GM18861 (cell line): ENCODE measurements around the gene ELOF1.
A peak's percentile ranks its signal among the peaks of the same experiment; 100 is the strongest.
"Not testable (repeated sequence)": the region's sequence is repeated elsewhere in the genome, so short reads cannot be mapped to it uniquely, and the experiment has no call there.

Source experiments
- ATAC-seq: cut with Tn5 transposase; IDR thresholded peaks from one replicate; pipeline ENCODE4 v1.9.1; 2021; ENCODE audit not compliant: unreplicated experiment

ELOF1 gene

DNA sequence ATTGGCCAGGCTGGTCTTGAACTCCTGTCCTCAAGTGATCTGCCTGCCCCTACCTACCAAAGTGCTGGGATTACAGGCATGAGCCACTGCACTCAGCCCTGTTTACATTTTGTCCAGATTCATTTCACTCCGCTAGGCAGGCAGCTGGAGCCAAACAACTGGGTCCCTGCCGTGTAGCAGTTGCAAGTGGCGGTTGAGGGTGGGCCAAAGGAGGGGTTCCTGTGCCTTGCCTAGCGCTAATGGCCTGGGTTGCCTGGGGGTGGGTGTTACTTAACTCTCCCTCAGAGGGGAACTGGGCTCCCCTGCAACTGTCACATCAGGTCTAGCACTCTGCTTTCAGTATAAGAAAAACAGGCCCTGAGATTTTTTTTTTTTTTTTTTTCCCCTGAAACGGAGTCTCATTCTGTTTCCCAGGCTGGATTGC is 11.0 kb upstream of the ELOF1 start:
- ATAC-seq, result no peak

DNA sequence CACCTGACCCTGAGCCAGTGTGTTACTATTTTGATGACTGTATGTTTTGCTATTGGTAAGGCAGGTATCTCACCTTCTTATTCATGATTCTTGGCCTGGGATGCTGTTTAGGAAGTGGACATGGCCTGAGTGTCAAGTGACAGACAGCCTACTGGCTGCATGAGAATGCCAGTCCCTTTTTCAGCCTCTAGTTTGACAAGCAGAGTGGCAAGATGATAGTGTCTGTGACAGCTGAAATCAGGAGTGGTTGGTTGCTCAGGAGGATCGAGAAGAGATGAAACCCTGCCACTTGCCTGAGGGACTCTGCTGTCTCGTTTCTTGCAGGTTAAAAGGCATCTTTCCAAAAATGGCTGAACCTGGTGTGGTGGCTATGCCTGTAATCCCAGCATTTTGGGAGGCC is 7.1 kb upstream of the ELOF1 start:
- no peak for ATAC-seq

DNA sequence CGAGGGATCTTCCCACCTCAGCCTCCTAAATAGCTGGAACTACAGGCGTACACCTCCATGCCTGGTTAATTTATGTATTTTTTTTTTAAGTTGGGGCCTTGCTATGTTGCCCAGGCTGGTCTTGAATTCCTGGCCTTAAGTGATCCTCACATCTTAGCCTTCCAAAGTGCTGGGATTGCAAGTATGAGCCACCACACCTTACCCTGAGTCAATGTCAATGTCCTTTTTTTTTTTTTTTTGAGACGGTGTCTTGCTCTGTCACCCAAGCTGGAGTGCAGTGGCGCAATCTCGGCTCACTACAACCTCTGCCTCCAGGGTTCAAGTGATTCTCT is 6.6 kb upstream of the ELOF1 start:
- not testable (repeated sequence) for ATAC-seq

DNA sequence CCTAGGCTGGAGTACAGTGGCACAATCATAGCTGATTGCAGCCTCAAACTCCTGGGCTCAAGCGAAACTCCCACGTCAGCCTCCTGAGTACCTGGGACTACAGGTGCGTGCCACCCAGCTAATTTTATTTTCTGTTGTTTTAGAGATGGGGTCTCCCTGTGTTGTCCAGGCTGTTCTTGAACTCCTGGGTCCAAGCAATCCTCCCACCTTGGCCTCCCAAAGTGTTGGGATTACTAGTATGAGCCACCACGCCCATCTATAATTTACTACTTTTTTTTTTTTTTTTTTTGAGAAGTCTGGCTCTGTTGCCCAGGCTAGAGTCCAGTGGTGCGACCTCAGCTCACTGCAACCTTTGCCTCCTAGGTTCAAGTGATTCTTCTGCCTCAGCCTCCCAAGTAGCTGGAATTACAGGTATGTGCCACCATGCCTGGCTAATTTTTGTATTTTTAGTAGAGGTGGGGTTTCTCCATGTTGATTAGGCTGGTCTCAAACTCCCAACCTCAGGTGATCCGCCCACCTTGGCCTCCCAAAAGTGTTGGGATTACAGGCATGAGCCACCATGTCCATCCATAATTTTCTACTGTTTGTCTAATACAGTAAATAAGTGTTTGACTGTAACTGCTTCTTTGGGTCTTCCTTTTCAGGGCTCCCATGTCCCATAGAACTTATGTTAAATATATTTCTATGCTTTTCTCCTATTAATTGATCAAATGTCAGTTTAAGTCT is 5.2 kb upstream of the ELOF1 start:
- ATAC-seq, result not testable (repeated sequence)

DNA sequence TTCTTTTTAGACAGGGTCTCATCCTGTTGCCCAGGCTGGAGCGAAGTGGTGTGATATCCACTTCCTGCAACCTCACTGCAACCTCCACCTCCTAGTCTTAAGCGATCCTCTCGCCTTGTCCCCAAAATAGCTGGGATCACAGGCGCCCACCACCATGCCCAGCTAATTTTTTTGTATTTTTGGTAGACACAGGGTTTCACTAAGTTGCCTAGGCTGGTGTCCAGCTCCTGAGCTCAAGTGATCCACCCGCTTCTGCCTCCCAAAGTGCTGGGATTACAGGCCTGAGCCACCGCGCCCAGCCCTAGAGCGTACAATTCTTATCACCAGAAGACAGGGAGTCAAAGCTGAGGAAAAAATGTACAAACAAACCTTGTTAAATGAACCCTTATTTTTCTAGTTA is 4.5 kb upstream of the ELOF1 start:
- no peak for ATAC-seq

DNA sequence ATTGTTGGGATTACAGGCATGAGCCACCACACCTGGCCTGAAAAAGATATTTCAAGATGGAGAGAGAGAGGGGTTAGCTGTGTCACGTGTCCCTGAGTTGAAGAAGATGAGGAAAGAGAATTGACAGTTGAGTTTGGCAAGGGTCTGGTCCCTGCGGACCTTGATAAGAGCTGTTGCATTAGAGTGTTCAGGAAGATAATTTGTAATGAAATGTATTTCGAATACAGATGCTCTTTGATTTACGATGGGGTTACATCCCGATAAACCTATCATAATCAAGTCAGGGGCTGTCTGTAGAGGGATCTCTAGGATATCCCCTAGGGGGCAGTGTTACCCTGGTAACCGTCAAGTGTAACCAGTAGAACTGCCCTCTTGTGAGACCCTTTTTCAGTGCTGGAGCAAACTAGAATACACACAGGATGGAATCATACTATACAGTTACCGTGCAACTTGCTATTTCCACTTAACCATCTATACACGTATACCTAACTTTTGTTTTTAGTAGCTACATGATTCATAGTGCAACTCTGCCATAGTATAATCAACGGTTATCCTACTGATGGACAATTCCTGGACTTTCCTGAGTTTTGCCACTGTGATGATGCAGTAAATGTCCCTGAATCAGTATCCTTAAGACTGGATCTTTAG is 1.5 kb upstream of the ELOF1 start:
- peak; percentile 52 for ATAC-seq

DNA sequence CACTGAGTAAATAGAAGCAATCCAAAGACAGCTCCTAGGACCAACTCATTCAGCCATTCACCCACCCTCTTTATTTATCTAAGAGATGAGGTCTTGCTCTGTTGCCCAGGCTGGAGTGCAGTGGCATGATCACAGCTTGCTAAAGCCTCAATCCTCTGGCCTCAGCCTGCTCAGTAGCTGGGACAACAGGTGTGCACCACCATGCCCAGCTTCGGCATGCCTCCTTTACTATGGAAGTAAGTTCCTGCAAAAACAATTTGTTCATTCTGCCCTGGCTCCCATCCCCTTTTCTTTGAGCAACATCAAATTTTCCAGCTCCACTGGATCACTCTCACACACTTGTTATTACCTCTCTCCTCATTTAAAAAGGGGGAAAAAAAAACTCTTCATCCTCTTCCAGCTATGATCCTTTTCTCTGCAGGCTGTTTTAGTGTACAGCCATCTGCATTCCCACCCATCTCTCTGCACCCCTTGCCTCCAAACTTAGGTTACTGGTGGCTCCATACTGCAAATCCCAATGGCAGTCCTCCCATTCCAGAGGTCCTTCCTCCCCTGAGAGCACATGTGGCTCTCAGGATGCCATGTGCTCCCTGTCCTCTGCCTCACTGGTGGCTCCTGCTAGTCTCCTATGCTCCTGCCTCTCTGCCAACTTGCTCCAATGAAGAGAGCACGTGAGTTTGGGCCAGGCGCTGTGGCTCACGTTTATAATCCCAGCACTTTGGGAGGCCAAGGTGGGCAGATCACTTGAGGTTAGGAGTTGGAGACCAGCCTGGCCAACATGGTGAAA is 2.2 kb downstream of the ELOF1 start:
- ATAC-seq, result no peak

DNA sequence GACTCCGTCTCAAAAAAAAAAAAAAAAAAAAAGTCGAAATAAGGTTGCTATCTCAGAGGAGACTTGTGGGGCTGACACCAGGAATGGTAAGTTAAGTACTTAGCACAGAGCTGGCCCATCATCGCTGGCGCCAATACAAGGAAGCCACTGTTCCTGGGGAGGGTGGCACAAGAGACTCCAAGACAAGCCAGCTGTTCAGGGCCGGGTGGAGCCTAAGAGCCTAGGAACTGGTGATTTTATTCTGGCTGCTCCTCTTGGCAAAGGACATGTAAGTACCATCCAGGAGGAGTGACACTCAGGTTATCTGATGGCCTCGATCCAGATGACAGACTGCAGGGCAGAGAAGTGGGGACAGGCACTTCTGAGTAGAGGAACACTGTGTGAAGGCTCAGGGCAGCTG is 3.8 kb downstream of the ELOF1 start:
- ATAC-seq, result no peak

DNA sequence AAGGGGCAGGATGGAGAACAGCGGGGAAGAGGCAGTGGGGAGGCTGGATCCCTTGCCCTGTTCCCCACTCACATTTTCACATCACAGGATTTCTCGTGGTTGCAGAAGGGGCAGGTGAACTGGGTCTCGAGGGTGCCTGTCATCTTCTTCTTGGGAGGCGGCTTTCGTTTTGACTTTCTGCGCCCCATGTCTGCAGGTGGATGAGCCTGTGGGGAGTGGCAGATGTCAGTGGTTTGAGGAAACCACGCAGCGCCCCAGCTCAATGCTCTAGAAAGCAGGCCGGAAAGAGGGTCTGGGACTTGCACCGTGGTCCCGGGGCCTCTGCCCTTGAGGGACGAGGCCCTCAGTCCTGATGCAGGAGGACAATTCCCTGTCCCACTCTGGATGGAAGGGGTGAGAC is 4.9 kb downstream of the ELOF1 start:
- ATAC-seq, result peak; percentile 33

DNA sequence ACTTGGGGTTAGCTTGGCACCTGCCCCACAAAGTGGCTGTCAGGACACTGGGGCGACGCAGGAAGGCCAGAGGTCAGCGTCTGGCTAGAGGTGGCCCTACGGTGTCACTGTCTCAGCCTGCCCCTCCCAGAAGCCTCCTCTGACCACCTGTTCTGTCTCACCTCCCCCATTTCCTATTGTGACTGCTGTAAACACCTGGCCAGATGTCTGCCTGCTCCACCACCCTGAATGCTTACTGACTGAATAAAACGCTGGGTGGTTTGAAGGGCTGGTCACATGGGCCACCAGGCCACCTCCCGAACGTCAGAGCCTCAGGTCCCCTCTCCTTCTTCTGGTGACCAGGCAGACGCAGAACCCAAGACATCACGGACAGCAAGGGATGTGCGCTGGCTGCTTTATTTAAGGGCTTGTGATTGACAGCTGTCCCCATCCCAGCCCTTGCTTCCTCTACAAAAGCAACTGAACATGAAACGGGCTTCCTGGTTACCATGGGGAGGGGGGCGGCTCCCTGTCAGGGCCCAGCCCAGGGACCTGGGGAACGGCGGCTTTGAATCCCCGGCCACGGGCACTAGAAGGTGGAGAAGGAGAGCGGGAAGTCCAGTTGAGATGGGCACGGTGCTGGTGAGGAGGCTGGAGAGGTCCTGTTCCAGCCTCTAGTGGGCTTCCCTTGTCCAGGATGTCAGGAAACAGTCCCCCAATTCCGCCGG is 6.2 kb downstream of the ELOF1 start:
- no peak for ATAC-seq

DNA sequence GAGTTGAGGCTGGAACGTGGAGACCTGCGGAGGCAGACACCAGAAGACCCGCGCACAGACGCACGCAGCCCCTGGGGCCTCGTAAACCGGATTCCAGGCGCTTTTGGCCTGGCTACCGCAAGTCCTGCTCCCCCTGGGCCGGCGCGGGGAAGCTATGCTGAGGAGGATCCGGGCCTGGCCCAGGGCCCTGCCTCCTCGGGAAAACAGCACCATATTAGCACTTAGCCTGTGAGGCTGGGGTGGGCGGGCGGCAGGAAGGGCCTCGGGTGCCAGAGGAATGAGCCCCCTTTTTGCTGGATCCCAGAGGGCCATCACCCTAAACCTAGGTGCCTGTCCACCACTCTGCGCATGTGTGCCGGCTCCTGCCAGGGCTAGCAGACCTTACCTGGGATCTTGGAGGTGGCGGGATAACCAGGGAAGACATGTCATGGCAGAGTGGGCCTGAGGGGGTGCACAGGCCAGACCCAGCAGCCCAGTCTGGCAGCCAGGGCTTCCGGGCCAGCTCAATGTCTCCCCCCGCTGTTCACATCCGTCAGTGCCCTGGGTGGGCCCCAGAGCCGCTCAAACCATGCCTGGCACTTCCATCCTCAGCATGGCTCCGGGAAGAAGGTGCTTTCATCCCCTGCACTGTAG is 7.3 kb downstream of the ELOF1 start:
- ATAC-seq, result no peak

DNA sequence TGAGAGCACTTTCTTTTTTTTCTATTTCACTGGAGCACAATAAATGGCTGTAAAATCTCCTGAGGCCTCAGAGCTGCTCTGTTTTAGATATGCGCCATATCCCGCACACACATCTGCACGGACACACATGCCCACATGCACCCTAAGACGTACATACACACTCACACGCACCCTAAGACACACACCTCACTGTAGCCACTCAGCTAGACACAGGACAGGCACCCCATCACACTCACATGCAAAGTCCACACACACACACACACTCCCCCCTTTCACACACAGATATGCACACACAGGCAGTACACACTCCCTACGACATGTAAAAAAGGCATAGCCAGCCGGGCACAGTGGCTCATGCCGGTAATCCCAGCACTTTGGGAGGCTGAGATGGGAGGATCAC is 8.8 kb downstream of the ELOF1 start:
- ATAC-seq, result no peak

DNA sequence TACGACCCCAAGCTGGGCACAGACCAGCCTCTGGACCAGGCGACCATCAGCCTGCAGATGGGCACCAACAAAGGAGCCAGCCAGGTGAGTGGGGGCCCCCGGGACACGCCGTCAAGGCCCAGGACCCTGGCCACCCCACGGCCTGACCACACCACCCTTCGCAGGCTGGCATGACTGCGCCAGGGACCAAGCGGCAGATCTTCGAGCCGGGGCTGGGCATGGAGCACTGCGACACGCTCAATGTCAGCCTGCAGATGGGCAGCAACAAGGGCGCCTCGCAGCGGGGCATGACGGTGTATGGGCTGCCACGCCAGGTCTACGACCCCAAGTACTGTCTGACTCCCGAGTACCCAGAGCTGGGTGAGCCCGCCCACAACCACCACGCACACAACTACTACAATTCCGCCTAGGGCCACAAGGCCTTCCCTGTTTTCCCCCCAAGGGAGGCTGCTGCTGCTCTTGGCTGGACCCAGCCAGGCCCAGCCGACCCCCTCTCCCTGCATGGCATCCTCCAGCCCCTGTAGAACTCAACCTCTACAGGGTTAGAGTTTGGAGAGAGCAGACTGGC is 9.6 kb downstream of the ELOF1 start:
- no peak for ATAC-seq

DNA sequence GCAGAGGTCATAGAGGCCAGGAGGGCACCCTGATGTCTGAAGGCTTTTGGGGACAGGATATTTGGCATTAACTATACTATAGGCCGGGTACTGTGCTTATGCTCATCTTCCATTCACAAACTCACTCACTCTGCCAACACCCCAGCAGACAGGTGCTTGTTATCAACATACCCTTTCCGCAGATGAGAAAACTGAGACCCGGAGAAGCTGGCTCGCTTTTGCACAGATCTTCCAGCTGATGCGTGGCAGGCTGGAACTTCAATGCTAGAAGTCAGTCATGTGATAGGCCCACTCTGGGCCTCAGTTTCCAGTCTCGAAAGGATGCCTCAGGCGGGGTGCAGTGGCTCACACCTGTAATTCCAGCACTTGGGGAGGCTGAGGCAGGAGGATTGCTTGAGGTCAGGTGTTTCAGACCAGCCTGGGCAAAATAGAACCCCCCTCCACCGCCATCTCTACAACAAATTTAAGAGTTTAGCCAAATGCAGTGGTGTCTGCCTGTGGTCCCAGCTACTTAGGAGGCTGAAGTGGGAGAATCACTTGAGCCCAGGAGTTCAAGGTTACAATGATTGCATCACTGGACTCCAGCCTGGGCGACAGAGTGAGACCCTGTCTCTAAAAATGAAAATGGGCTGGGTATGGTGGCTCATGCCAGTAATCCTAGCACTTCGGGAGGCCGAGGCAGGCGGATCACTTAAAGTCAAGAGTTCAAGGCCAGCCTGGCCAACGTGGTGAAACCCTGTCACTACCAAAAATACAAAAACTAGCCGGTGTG is 10.9 kb downstream of the ELOF1 start:
- no peak for ATAC-seq

DNA sequence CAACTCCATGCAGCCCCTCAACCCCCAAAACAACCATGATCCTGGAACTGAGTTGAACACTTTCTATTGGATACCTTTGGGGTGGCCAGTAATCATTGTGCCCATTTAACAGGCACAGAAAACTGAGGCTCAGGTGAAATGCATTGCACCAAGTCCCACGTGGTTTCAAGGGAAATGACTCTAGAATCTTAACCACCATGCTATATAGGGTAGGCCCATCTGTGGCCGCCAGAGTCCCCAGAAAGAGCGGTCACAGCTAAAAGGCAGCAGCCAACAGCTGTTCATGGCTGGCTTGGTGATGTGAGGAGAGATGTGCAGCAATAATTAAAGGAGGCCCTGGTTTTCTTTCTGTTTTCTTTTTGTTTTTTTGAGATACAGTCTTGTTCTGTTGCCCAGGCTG is 17.8 kb downstream of the ELOF1 start:
- ATAC-seq, result peak; percentile 45

DNA sequence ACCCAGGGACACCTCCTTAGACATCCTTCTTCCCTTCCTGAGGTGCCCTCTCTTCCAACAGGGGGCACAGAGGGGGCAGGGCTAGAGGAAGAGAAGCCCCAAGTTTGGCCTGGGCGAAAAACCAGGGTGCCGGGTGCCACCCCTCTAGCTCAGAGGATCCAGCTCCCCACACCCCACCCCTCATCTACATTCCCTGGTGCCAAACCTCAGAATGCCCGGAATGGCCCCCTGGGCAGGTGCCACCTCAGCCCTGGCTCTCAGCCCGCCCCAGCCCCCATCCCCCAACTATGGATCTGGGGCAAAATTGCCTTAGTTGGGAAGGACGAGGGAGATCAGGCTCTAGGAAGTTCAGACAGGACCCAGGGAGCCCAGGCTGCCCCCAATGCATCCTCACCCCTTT is 18.4 kb downstream of the ELOF1 start:
- no peak for ATAC-seq

DNA sequence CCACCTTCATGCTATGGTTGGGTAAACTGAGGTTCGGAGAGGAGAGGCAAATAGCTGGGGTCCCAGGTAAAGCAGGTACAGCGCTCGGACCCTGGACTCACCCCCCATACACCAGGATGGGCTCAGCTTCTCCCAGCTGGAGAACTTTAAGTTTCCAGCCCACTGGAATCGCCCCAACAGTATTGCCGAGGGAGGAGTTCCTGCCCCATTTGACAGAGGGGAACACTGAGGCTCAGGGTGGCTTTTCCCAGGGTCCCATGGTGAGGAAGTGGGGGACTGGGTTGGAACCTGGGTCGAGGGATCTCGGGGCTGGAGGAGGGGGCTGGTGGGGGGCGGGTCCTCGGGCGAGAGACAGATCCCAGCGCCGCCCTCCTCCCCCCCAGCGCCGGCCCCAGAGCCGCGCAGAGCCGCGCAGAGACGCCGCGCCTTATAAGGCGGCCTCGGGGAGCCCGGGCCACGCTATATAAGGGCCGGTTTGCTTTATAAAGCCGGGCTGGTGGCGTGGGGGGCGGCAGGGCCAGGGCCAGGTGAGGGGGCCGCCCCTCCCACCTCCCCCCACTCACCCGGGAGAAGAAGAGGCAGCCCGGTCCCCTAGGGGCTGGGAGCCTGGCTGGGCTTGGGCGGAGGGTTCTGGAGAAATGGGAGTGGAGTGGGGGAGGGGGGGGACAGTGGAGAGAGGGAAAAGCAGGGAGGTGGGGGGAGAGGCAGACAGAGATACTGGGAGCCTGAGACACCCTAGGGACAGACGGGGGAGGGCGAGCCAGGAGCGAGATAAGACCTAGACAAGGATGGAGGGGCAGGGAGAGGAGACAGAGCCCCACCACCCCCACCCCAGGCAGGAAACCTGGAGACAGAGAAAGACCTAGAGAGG is 19.3 kb downstream of the ELOF1 start:
- no peak for ATAC-seq

DNA sequence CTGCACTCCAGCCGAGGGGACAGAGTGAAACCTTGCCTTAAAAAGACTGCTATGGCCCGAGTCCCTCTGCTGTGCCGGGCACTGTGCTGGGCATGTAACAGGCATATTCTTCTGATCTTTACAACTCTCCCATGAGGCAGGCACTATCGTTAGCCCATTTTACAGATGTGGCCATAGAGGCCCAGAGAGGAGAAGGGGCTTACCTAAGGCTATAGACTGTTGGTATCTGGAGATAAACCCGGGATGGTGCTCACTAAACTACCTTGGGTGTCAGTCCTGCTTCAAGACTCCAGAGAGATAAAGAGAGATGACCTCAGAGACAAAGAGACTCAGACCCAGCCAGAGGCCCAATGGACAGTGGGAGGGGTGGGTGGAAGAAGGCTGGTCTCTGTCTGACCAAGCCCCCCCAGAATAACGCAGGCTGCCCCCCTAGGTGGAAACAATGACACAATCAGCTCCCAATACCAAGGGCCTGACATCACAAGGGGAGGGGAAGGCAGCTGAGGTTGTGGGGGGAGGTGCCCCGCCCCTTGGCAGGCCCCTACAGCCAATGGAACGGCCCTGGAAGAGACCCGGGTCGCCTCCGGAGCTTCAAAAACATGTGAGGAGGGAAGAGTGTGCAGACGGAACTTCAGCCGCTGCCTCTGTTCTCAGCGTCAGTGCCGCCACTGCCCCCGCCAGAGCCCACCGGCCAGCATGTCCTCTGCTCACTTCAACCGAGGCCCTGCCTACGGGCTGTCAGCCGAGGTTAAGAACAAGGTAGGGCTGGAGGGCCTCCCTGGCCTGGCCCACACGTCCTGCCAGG is 20.6 kb downstream of the ELOF1 start, which contains the start of gene CNN1:
Gene CNN1, plus strand, starts transcription at position 620 of the 805 bp plus-strand sequence. Its CDS starts 77 bp downstream, at position 697.
- no peak for ATAC-seq
